GM12878 (cell line): ENCODE measurements around the gene IPO11. TPM values are rescaled to one million over a fixed set of nuclear protein-coding genes. Genes with fewer than 3 reads are reported as not detected.

Experiments used
- ATAC-seq: fragments of 200-7000 bp; cut with Tn5 transposase; 3 replicates; pipeline ENCODE4 v1.9.1; 2020; ENCODE audit warnings: mild to moderate bottlenecking, moderate library complexity
- BruUV-seq: library from RNA; stranded (reverse); fragments of 400-500 nt; replicated peaks from 2 replicates; lab custom pipeline; 2021; lab: Mats Ljungman, UMichigan
- CTCF ChIA-PET: fragments of 300-600 bp; sonication (Branson Sonifier 250); formaldehyde crosslinking; extraction: SDS; loops from one replicate; lab custom pipeline; 2021; ENCODE audit warnings: inconsistent platforms; lab: Yijun Ruan, JAX
- POLR2A ChIA-PET: fragments of 350-600 bp; formaldehyde crosslinking; extraction: SDS; loops from one replicate; lab custom pipeline; 2021; ENCODE audit warnings: inconsistent platforms; lab: Charles Lee
- RAD21 ChIA-PET: fragments of 300-600 bp; sonication (Branson Sonifier 250); formaldehyde crosslinking; loops from one replicate; lab custom pipeline; 2023; ENCODE audit warnings: antibody characterized with exemption; ENCODE audit not compliant: unreplicated experiment; lab: Charles Lee
- SMC1A ChIA-PET: fragments of 300-600 bp; sonication (Branson Sonifier 250); formaldehyde crosslinking; loops from one replicate; lab custom pipeline; 2023; ENCODE audit not compliant: unreplicated experiment, uncharacterized antibody; lab: Charles Lee
- DNase-seq: peaks from one replicate; pipeline ENCODE4 v3.0.0-alpha.2; 2011; ENCODE audit warnings: low read depth, low spot score
- FAIRE-seq: peaks from 3 replicates; lab custom pipeline; 2011; peaks lifted over from hg19 to GRCh38; lab: Jason Lieb, UNC
- H2AFZ ChIP-seq: 2 replicates; pipeline ENCODE4 v1.6.0; 2011; ENCODE audit warnings: low read depth, low read length, control low read depth; ENCODE audit not compliant: control insufficient read depth
- H3K27ac ChIP-seq: 2 replicates; pipeline ENCODE4 v1.5.1; 2011; ENCODE audit warnings: control low read depth; ENCODE audit not compliant: control insufficient read depth, insufficient read depth
- H3K27me3 ChIP-seq, 2 experiments: replicated peaks in 1 of 2; 2 replicates each; pipeline versions ENCODE4 v1.6.0 to v1.6.1; 2011; ENCODE audit warnings: low read length in 1 of 2; ENCODE audit not compliant: control insufficient read depth in 2 of 2, insufficient read depth in 2 of 2
- H3K36me3 ChIP-seq, 2 experiments: 2 replicates each; pipeline ENCODE4 v1.5.1; 2011; ENCODE audit warnings: low read length in 1 of 2; ENCODE audit not compliant: control insufficient read depth in 2 of 2, insufficient read depth in 2 of 2
- H3K4me1 ChIP-seq: 2 replicates; pipeline ENCODE4 v1.6.1; 2011; ENCODE audit warnings: mild to moderate bottlenecking, low read length, moderate library complexity, mixed read lengths; ENCODE audit not compliant: control insufficient read depth, insufficient read depth
- H3K4me2 ChIP-seq: 2 replicates; pipeline ENCODE4 v1.6.0; 2011; ENCODE audit warnings: control low read depth; ENCODE audit not compliant: control insufficient read depth, insufficient read depth
- H3K4me3 ChIP-seq: fragments of 200-600 bp; sonication (generic); 2 replicates; pipeline ENCODE4 v1.5.1; 2016
- H3K79me2 ChIP-seq: 2 replicates; pipeline ENCODE4 v1.6.0; 2011; ENCODE audit warnings: low read length; ENCODE audit not compliant: control insufficient read depth, insufficient read depth
- H3K9ac ChIP-seq: 2 replicates; pipeline ENCODE4 v1.8.0; 2011; ENCODE audit warnings: low read length, control low read depth, mixed read lengths; ENCODE audit not compliant: control insufficient read depth, insufficient read depth
- H3K9me3 ChIP-seq: replicated peaks from 3 replicates; pipeline ENCODE4 v1.5.1; 2011; ENCODE audit warnings: mild to moderate bottlenecking, low read length; ENCODE audit not compliant: control insufficient read depth, insufficient read depth
- H4K20me1 ChIP-seq: 2 replicates; pipeline ENCODE4 v1.6.0; 2011; ENCODE audit not compliant: control insufficient read depth, insufficient read depth
- BCLAF1 ChIP-seq: fragments of 450-650 bp; IDR thresholded peaks from 2 replicates; pipeline ENCODE4 v1.6.1; 2017; ENCODE audit warnings: antibody characterized with exemption, mild to moderate bottlenecking, moderate library complexity
- EED ChIP-seq: sonication (generic); IDR thresholded peaks from 2 replicates; pipeline ENCODE4 v1.6.1; 2016; ENCODE audit warnings: antibody characterized with exemption, low read depth
- HDAC2 ChIP-seq: fragments of 200-600 bp; sonication (generic); IDR thresholded peaks from 2 replicates; pipeline ENCODE4 v1.6.1; 2017
- HDGF ChIP-seq: fragments of 450-650 bp; IDR thresholded peaks from 2 replicates; pipeline ENCODE4 v1.6.1; 2016; ENCODE audit warnings: antibody characterized with exemption
- IKZF1 ChIP-seq: fragments of 450-650 bp; conservative IDR thresholded peaks from 2 replicates; pipeline ENCODE4 v1.6.1; 2017; ENCODE audit warnings: antibody characterized with exemption, mild to moderate bottlenecking
- NKRF ChIP-seq: fragments of 450-650 bp; conservative IDR thresholded peaks from 2 replicates; pipeline ENCODE4 v1.6.1; 2017; ENCODE audit warnings: mild to moderate bottlenecking, moderate library complexity
- NRF1 ChIP-seq: conservative IDR thresholded peaks from 2 replicates; pipeline ENCODE4 v1.6.1; 2011; ENCODE audit warnings: mild to moderate bottlenecking, low read depth, low read length, improper control_type of control experiment
- PML ChIP-seq: IDR thresholded peaks from 2 replicates; pipeline ENCODE4 v1.6.1; 2012; ENCODE audit warnings: low read length, inconsistent platforms
- POLR2A ChIP-seq: IDR thresholded peaks from 2 replicates; pipeline ENCODE4 v1.6.1; 2011; ENCODE audit warnings: low read depth, mild to moderate bottlenecking, low read length
- RAD51 ChIP-seq: fragments of 450-650 bp; IDR thresholded peaks from 2 replicates; pipeline ENCODE4 v1.6.1; 2016; ENCODE audit warnings: moderate library complexity, mild to moderate bottlenecking, inconsistent platforms
- RBBP5 ChIP-seq: fragments of 200-600 bp; sonication (generic); conservative IDR thresholded peaks from 2 replicates; pipeline ENCODE4 v1.6.1; 2016
- REST ChIP-seq: IDR thresholded peaks from 2 replicates; pipeline ENCODE4 v1.6.1; 2012; ENCODE audit warnings: mild to moderate bottlenecking, low read depth, low read length
- SMAD1 ChIP-seq: fragments of 450-650 bp; IDR thresholded peaks from 2 replicates; pipeline ENCODE4 v1.6.1; 2018; ENCODE audit warnings: mild to moderate bottlenecking, low read depth; ENCODE audit not compliant: partially characterized antibody
- SMC3 ChIP-seq: IDR thresholded peaks from 2 replicates; pipeline ENCODE4 v1.6.1; 2011; ENCODE audit warnings: low read length, improper control_type of control experiment, borderline replicate concordance
- TAF1 ChIP-seq: IDR thresholded peaks from 2 replicates; pipeline ENCODE4 v1.6.1; 2011; ENCODE audit warnings: mild to moderate bottlenecking, low read depth, low read length, borderline replicate concordance
- YY1 ChIP-seq: IDR thresholded peaks from 2 replicates; pipeline ENCODE4 v1.6.1; 2011; ENCODE audit warnings: low read depth, mild to moderate bottlenecking, low read length
- ZBED1 ChIP-seq: IDR thresholded peaks from 2 replicates; pipeline ENCODE4 v1.6.1; 2016; ENCODE audit warnings: borderline replicate concordance
- ZNF24 ChIP-seq: fragments of 450-650 bp; IDR thresholded peaks from 2 replicates; pipeline ENCODE4 v1.6.1; 2017; ENCODE audit warnings: antibody characterized with exemption, mild to moderate bottlenecking
- WGBS: methylation state at CpG from one replicate; pipeline ENCODE4 v1.1.6; 2016; ENCODE audit warnings: low lambda C conversion rate; ENCODE audit not compliant: insufficient replicate concordance, insufficient coverage; ENCODE audit errors: missing lambda C conversion rate; 5-methylcytosine and 5-hydroxymethylcytosine counted together
- in situ Hi-C: fragments of 300-500 bp; cut with MboI; formaldehyde crosslinking; loops from 9 replicates; pipeline ENCODE4 v1.14.3; 2018; ENCODE audit warnings: mixed read lengths
- intact Hi-C: fragments of 100-400 bp; cut with micrococcal nuclease; formaldehyde crosslinking; loops from one replicate; pipeline ENCODE4 v1.14.2; 2022; ENCODE audit not compliant: unreplicated experiment
- polyA plus RNA-seq, 11 experiments: library from polyadenylated mRNA; depleted of rRNA in 4 of 11; unstranded in 6 of 11; stranded (reverse) in 5 of 11; fragments of >200 nt; fragmentation: Nextera tagmentation in 4 of 11; fragmentation: Illumina TruSeq in 1 of 11; extraction: Ambion mirVana in 4 of 11; extraction: Trizol in 1 of 11; gene quantifications; 1 replicate in 1 of 11; 2 replicates in 10 of 11; pipeline versions ENCODE4 v1.2.1 to v1.2.3, GENCODE V29; 2011 to 2016; ENCODE audit warnings: inconsistent platforms in 2 of 11, missing spikeins in 2 of 11, low read depth in 1 of 11
- total RNA-seq, 4 experiments: library from RNA; depleted of rRNA in 3 of 4; stranded (reverse); fragments of >200 nt in 3 of 4; fragmentation: Illumina TruSeq in 1 of 4; extraction: Trizol in 1 of 4; gene quantifications; 2 replicates each; pipeline versions ENCODE4 v1.2.1 to v1.2.3, GENCODE V29; 2013 to 2021

Gene IPO11
- total and polyA plus RNA-seq, 10 of the 15 experiments (the other 5 are each of a cell fraction or from before 2014, with no cell fraction given): 14.1 to 49.3 (median 29.8) TPM

- no peak for ATAC-seq
- H3K4me1 ChIP-seq: no peaks in the 10 kb centered on the region
- ChIA-PET SMC1A (no interaction called here), CTCF (no interaction called here)
- H3K79me2 ChIP-seq: no peaks in the 10 kb centered on the region
- in situ Hi-C loops: no loop called here
- H3K36me3 ChIP-seq: no peaks in the 10 kb centered on the region
- BruUV-seq: no TSS peak
- H4K20me1 ChIP-seq: no peaks in the 10 kb centered on the region
- no peaks in the 10 kb centered on the region for H3K27me3 ChIP-seq
- no peak for DNase-seq
- H3K4me3 ChIP-seq: no peak overlapping the region
- H2AFZ ChIP-seq: no peak overlapping the region
- 92% methylated on average over 5 of the region's 5 CpGs for WGBS
- TF ChIP-seq YY1: no peak
- no peak for TF ChIP-seq HDAC2
- TF ChIP-seq PML: no peak
- TF ChIP-seq EED: no peak
- no peak for TF ChIP-seq RBBP5
- no peak for TF ChIP-seq NKRF
- TF ChIP-seq RAD51: no peak
- no peak for TF ChIP-seq REST
- no peak for TF ChIP-seq NRF1
- TF ChIP-seq ZBED1: no peak
- no peak for TF ChIP-seq SMAD1
- TF ChIP-seq HDGF: no peak
- TF ChIP-seq ZNF24: no peak
- TF ChIP-seq IKZF1: no peak
- no peak for TF ChIP-seq BCLAF1
- TF ChIP-seq POLR2A: no peak
- TF ChIP-seq TAF1: no peak
- TF ChIP-seq SMC3: no peak
- TF ChIP-seq, all 136 proteins: peak for 0
- ChIA-PET RAD21 (no interaction called here), POLR2A (no interaction called here)
- H3K27ac ChIP-seq: no peak overlapping the region
- intact Hi-C loops: no loop called here
- no peak overlapping the region for H3K4me2 ChIP-seq
- no peak overlapping the region for H3K9ac ChIP-seq
- H3K9me3 ChIP-seq: no peaks in the 10 kb centered on the region
- FAIRE-seq: no peak
These were observed 237.6 kb downstream of the IPO11 start for GRCh38 chr5:62650197-62650596.
